GM18517 (cell line): ENCODE data around the gene SLC6A16.
"Not testable (repeated sequence)": the region's sequence is repeated elsewhere in the genome, so short reads cannot be mapped to it uniquely, and the experiment has no call there.

ENCODE experiments used
- ATAC-seq: cut with Tn5 transposase; IDR thresholded peaks from one replicate; pipeline ENCODE4 v1.9.1; 2021; ENCODE audit warnings: mild to moderate bottlenecking, moderate library complexity; ENCODE audit not compliant: unreplicated experiment

Gene SLC6A16

GRCh38 chr19:49282184-49282583, 42.8 kb downstream of the SLC6A16 start:
- ATAC-seq, result no peak

GRCh38 chr19:49272204-49272603, 52.8 kb downstream of the SLC6A16 start:
- ATAC-seq, result no peak

GRCh38 chr19:49271080-49271753, 53.8 kb downstream of the SLC6A16 start:
- ATAC-seq, result no peak

- ATAC-seq, result not testable (repeated sequence)
Measured at GRCh38 chr19:49266409-49266808, 58.6 kb downstream of the SLC6A16 start.

- no peak for ATAC-seq
Measured at GRCh38 chr19:49264258-49264657, 60.7 kb downstream of the SLC6A16 start.

GRCh38 chr19:49261602-49262001, 63.4 kb downstream of the SLC6A16 start:
- no peak for ATAC-seq

- ATAC-seq, result no peak
Measured at GRCh38 chr19:49256691-49257090, 68.3 kb downstream of the SLC6A16 start.

GRCh38 chr19:49255674-49256073, 69.3 kb downstream of the SLC6A16 start:
- no peak for ATAC-seq

GRCh38 chr19:49249933-49250332, 75.1 kb downstream of the SLC6A16 start:
- no peak for ATAC-seq

GRCh38 chr19:49247676-49248075, 77.3 kb downstream of the SLC6A16 start:
- ATAC-seq, result no peak

GRCh38 chr19:49244256-49244655, 80.7 kb downstream of the SLC6A16 start:
- no peak for ATAC-seq

- no peak for ATAC-seq
Measured at GRCh38 chr19:49243726-49244125, 81.3 kb downstream of the SLC6A16 start.

GRCh38 chr19:49243129-49243528, 81.9 kb downstream of the SLC6A16 start:
- no peak for ATAC-seq

GRCh38 chr19:49241769-49242168, 83.2 kb downstream of the SLC6A16 start:
- no peak for ATAC-seq
